SK-N-SH treated with all-trans-retinoic acid at 6 μM for 48 hours (cell line): ENCODE results near the gene ARFGEF3.

ENCODE experiments used
- ATAC-seq: fragments of 200-7000 bp; cut with Tn5 transposase; 3 replicates; pipeline ENCODE4 v1.9.1; 2020; ENCODE audit warnings: mild to moderate bottlenecking, moderate library complexity
- ARNTL ChIP-seq: fragments of 450-650 bp; formaldehyde crosslinking; IDR thresholded peaks from 2 replicates; pipeline ENCODE4 v1.5.0; 2020; ENCODE audit warnings: low read depth, mild to moderate bottlenecking, moderate library complexity, borderline replicate concordance
- ESRRG ChIP-seq: fragments of 250-450 bp; sonication (Bioruptor Pico); IDR thresholded peaks from 2 replicates; pipeline ENCODE4 v1.6.1; 2021; ENCODE audit warnings: mild to moderate bottlenecking
- OSR1 ChIP-seq: fragments of 250-450 bp; sonication (Bioruptor Pico); IDR thresholded peaks from 2 replicates; pipeline ENCODE4 v1.8.0; 2022; ENCODE audit warnings: moderate library complexity, mild to moderate bottlenecking, inconsistent platforms
- PPARA ChIP-seq: fragments of 250-450 bp; sonication (Bioruptor Pico); IDR thresholded peaks from 2 replicates; pipeline ENCODE4 v1.5.0; 2020; ENCODE audit warnings: mild to moderate bottlenecking, borderline replicate concordance
- RARB ChIP-seq: fragments of 250-450 bp; sonication (Bioruptor Pico); IDR thresholded peaks from 2 replicates; pipeline ENCODE4 v1.8.0; 2021; ENCODE audit warnings: mild to moderate bottlenecking, moderate library complexity
- SNAI2 ChIP-seq: fragments of 250-450 bp; sonication (Bioruptor Pico); IDR thresholded peaks from 2 replicates; pipeline ENCODE4 v1.5.0; 2020; ENCODE audit warnings: mild to moderate bottlenecking, moderate library complexity
- TCF4 ChIP-seq: fragments of 250-450 bp; sonication (Bioruptor Pico); IDR thresholded peaks from 2 replicates; pipeline ENCODE4 v1.8.0; 2021; ENCODE audit warnings: mild to moderate bottlenecking, moderate library complexity, borderline replicate concordance
- TOX ChIP-seq: fragments of 250-450 bp; sonication (Bioruptor Pico); IDR thresholded peaks from 2 replicates; pipeline ENCODE4 v1.8.0; 2021; ENCODE audit warnings: mild to moderate bottlenecking, moderate library complexity, borderline replicate concordance
- ZC3H10 ChIP-seq: fragments of 250-450 bp; sonication (Bioruptor Pico); IDR thresholded peaks from 2 replicates; pipeline ENCODE4 v1.5.1; 2021; ENCODE audit warnings: mild to moderate bottlenecking, moderate library complexity
- ZFP3 ChIP-seq: fragments of 250-450 bp; sonication (Bioruptor Pico); IDR thresholded peaks from 2 replicates; pipeline ENCODE4 v1.5.0; 2020; ENCODE audit warnings: mild to moderate bottlenecking, moderate library complexity
- ZFP30 ChIP-seq: fragments of 450-650 bp; formaldehyde crosslinking; IDR thresholded peaks from 2 replicates; pipeline ENCODE4 v1.5.0; 2022; ENCODE audit warnings: mild to moderate bottlenecking, moderate library complexity
- ZNF70 ChIP-seq: fragments of 450-650 bp; formaldehyde crosslinking; IDR thresholded peaks from 2 replicates; pipeline ENCODE4 v1.5.0; 2020; ENCODE audit warnings: mild to moderate bottlenecking, moderate library complexity
- ZNF8 ChIP-seq: fragments of 450-650 bp; formaldehyde crosslinking; IDR thresholded peaks from 2 replicates; pipeline ENCODE4 v1.5.0; 2020; ENCODE audit warnings: mild to moderate bottlenecking, moderate library complexity
- TF ChIP-seq, protein P1 (sequence below): fragments of 250-450 bp; sonication (Bioruptor Pico); IDR thresholded peaks from 2 replicates; pipeline ENCODE4 v1.5.1; 2020; ENCODE audit warnings: low read depth, mild to moderate bottlenecking, moderate library complexity
- TF ChIP-seq, protein P2 (sequence below): fragments of 250-450 bp; sonication (Bioruptor Pico); IDR thresholded peaks from 2 replicates; pipeline ENCODE4 v1.8.0; 2020; ENCODE audit warnings: mild to moderate bottlenecking, moderate library complexity, borderline replicate concordance
- TF ChIP-seq, protein P3 (sequence below): fragments of 250-450 bp; sonication (Bioruptor Pico); IDR thresholded peaks from 2 replicates; pipeline ENCODE4 v1.5.0; 2020; ENCODE audit warnings: mild to moderate bottlenecking, moderate library complexity

The ARFGEF3 gene

DNA sequence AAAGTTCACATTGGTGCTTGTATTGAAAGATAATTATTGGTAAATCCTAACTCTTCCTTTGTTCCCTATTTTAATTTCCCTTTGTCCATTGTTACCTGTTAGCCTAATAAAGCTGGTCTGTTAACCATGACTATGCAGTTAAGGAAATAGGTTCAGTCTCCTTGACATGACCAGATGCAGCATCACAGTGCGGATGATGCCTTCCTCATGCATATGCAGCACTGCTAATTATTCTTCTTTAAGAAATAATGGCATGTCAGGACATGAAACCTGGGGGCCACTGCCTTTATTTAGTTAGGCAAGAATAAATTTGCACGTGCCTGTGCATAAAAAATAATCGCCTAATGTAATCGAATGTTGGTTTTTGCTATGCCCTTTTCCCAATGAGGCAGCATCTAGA, 40.1 kb downstream of the ARFGEF3 start (continued):
- TF ChIP-seq, protein P1, sequence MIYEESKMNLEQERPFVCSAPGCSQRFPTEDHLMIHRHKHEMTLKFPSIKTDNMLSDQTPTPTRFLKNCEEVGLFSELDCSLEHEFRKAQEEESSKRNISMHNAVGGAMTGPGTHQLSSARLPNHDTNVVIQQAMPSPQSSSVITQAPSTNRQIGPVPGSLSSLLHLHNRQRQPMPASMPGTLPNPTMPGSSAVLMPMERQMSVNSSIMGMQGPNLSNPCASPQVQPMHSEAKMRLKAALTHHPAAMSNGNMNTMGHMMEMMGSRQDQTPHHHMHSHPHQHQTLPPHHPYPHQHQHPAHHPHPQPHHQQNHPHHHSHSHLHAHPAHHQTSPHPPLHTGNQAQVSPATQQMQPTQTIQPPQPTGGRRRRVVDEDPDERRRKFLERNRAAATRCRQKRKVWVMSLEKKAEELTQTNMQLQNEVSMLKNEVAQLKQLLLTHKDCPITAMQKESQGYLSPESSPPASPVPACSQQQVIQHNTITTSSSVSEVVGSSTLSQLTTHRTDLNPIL = no peak
- TF ChIP-seq TCF4 (no peak), TOX (CRISPR knock-in tag) (no peak)

- no peak for ATAC-seq
- TF ChIP-seq ARNTL (CRISPR knock-in tag) (no peak), TOX (CRISPR knock-in tag) (no peak), SNAI2 (CRISPR knock-in tag) (no peak)
- TF ChIP-seq, protein P2, sequence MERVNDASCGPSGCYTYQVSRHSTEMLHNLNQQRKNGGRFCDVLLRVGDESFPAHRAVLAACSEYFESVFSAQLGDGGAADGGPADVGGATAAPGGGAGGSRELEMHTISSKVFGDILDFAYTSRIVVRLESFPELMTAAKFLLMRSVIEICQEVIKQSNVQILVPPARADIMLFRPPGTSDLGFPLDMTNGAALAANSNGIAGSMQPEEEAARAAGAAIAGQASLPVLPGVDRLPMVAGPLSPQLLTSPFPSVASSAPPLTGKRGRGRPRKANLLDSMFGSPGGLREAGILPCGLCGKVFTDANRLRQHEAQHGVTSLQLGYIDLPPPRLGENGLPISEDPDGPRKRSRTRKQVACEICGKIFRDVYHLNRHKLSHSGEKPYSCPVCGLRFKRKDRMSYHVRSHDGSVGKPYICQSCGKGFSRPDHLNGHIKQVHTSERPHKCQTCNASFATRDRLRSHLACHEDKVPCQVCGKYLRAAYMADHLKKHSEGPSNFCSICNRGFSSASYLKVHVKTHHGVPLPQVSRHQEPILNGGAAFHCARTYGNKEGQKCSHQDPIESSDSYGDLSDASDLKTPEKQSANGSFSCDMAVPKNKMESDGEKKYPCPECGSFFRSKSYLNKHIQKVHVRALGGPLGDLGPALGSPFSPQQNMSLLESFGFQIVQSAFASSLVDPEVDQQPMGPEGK (CRISPR knock-in tag) = no peak
- TF ChIP-seq, protein P3, sequence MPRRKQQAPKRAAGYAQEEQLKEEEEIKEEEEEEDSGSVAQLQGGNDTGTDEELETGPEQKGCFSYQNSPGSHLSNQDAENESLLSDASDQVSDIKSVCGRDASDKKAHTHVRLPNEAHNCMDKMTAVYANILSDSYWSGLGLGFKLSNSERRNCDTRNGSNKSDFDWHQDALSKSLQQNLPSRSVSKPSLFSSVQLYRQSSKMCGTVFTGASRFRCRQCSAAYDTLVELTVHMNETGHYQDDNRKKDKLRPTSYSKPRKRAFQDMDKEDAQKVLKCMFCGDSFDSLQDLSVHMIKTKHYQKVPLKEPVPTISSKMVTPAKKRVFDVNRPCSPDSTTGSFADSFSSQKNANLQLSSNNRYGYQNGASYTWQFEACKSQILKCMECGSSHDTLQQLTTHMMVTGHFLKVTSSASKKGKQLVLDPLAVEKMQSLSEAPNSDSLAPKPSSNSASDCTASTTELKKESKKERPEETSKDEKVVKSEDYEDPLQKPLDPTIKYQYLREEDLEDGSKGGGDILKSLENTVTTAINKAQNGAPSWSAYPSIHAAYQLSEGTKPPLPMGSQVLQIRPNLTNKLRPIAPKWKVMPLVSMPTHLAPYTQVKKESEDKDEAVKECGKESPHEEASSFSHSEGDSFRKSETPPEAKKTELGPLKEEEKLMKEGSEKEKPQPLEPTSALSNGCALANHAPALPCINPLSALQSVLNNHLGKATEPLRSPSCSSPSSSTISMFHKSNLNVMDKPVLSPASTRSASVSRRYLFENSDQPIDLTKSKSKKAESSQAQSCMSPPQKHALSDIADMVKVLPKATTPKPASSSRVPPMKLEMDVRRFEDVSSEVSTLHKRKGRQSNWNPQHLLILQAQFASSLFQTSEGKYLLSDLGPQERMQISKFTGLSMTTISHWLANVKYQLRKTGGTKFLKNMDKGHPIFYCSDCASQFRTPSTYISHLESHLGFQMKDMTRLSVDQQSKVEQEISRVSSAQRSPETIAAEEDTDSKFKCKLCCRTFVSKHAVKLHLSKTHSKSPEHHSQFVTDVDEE = no peak
These were observed 41.6 kb downstream of the ARFGEF3 start for GRCh38 chr6:138203315-138203714.

DNA sequence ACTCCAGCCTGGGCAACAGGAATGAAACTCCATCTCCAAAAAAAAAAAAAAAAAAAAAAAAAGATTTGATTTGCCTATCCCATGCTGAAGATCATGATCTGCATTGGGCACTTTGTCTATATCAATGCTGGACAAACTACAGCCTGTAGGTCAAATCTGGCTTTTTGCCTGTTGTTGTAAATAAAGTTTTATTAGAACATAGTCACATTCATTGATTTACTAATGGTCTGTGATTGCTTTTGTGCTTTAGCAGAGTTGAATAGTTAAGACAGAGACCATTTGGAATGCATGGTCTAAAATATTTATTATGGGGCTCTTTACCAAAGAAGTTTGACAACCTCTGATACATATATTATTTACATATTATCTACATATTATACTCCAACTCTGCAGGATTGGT, 42.6 kb downstream of the ARFGEF3 start:
- TF ChIP-seq ZC3H10 (CRISPR knock-in tag) = no peak
- TF ChIP-seq OSR1 (CRISPR knock-in tag) = no peak
- TF ChIP-seq, protein P2 (CRISPR knock-in tag) = no peak
- TF ChIP-seq, protein P3 = no peak
- no peak for ATAC-seq

GRCh38 chr6:138204792-138205384, 43.1 kb downstream of the ARFGEF3 start:
- ATAC-seq = no peak
- TF ChIP-seq ZFP30 (CRISPR knock-in tag) (no peak), ZFP3 (CRISPR knock-in tag) (no peak), TOX (CRISPR knock-in tag) (no peak), ZNF8 (CRISPR knock-in tag) (no peak), RARB (CRISPR knock-in tag) (no peak), ESRRG (CRISPR knock-in tag) (no peak), ZC3H10 (CRISPR knock-in tag) (no peak), OSR1 (CRISPR knock-in tag) (no peak), PPARA (no peak), ZNF70 (no peak)
- TF ChIP-seq, protein P1 = no peak
- TF ChIP-seq, protein P2 (CRISPR knock-in tag) = no peak
- TF ChIP-seq, protein P3 = no peak
